ENCODE measurements around the gene PRRT4. TPM values are rescaled to one million over a fixed set of nuclear protein-coding genes. Genes with fewer than 3 reads are reported as not detected.

PRRT4 gene
- total and polyA plus RNA-seq, 4 donors: 0.13 to 0.14 TPM; not detected in 2

DNA sequence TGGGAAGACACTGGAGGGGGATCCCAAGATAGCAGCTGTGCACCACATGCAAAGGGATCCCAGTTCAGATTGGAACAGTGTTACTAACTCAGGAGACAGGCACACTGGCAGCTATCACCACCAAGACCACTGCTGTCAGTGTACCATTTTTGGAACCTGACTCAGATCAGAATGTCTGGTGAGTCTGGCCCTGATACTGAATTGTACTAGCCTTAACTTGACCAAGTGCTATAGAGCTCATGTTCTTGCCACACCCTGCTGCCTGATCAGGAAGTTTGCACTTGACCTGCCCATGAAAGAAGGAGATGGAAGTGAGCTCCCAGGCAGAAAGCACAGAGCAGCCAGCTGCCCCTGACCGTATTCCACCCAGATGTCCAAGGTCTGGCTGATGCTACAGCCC is 4.8 kb upstream of the PRRT4 start:
- H3K36me3 ChIP-seq (ENCODE audit: control insufficient read depth in 4 of 4, insufficient read depth in 3 of 4, low read depth in 1 of 4, low read length in 3 of 4): no peaks in the 10 kb centered on the region
- H3K4me1 ChIP-seq (ENCODE audit: control insufficient read depth in 4 of 4, insufficient read depth in 4 of 4, low read length in 3 of 4): peaks cover 2 to 8% (median 6%) of the 10 kb centered on the region in 4 donors
- no peak overlapping the region for H3K27ac ChIP-seq (ENCODE audit: low read depth in 1 of 2, low read length in 2 of 2)
- H3K9ac ChIP-seq (ENCODE audit: low read depth in 1 of 2, low read length in 2 of 2): no peak overlapping the region
- H3K9me3 ChIP-seq (ENCODE audit: control insufficient read depth in 4 of 4, low read length in 3 of 4): no peaks in the 10 kb centered on the region
- H3K27me3 ChIP-seq (ENCODE audit: control insufficient read depth in 4 of 4, insufficient read depth in 4 of 4, low read length in 3 of 4): no peaks in the 10 kb centered on the region
- 48% methylated on average over 1 of the region's 1 CpG for WGBS
- no peak for DNase-seq (ENCODE audit: low spot score)
- no peak overlapping the region for H3K4me3 ChIP-seq (ENCODE audit: low read depth in 1 of 3, low read length in 3 of 3)
- TF ChIP-seq REST (IDR thresholded peaks at IDR 0.05) (no peak), YY1 (IDR thresholded peaks at IDR 0.05) (no peak), SP1 (IDR thresholded peaks at IDR 0.05) (no peak), FOXA2 (IDR thresholded peaks at IDR 0.05) (no peak), MAX (IDR thresholded peaks at IDR 0.05) (no peak), EGR1 (IDR thresholded peaks at IDR 0.05; ENCODE audit: low read depth in 2 of 2) (no peak), JUND (IDR thresholded peaks at IDR 0.05) (no peak), ATF3 (IDR thresholded peaks at IDR 0.05) (no peak), GABPA (IDR thresholded peaks at IDR 0.05 in 1 of 2, conservative IDR thresholded peaks at IDR 0.05 in 1 of 2) (no peak), RAD21 (IDR thresholded peaks at IDR 0.05) (no peak), TAF1 (conservative IDR thresholded peaks at IDR 0.05) (no peak), RXRA (IDR thresholded peaks at IDR 0.05) (no peak), HNF4A (conservative IDR thresholded peaks at IDR 0.05) (no peak), NR2F2 (IDR thresholded peaks at IDR 0.05) (no peak), FOXA1 (IDR thresholded peaks at IDR 0.05) (no peak), HNF4G (IDR thresholded peaks at IDR 0.05) (no peak)
- TF ChIP-seq, protein P1, sequence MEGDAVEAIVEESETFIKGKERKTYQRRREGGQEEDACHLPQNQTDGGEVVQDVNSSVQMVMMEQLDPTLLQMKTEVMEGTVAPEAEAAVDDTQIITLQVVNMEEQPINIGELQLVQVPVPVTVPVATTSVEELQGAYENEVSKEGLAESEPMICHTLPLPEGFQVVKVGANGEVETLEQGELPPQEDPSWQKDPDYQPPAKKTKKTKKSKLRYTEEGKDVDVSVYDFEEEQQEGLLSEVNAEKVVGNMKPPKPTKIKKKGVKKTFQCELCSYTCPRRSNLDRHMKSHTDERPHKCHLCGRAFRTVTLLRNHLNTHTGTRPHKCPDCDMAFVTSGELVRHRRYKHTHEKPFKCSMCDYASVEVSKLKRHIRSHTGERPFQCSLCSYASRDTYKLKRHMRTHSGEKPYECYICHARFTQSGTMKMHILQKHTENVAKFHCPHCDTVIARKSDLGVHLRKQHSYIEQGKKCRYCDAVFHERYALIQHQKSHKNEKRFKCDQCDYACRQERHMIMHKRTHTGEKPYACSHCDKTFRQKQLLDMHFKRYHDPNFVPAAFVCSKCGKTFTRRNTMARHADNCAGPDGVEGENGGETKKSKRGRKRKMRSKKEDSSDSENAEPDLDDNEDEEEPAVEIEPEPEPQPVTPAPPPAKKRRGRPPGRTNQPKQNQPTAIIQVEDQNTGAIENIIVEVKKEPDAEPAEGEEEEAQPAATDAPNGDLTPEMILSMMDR (IDR thresholded peaks at IDR 0.05; ENCODE audit: low read depth, low read length, missing input control): no peak

DNA sequence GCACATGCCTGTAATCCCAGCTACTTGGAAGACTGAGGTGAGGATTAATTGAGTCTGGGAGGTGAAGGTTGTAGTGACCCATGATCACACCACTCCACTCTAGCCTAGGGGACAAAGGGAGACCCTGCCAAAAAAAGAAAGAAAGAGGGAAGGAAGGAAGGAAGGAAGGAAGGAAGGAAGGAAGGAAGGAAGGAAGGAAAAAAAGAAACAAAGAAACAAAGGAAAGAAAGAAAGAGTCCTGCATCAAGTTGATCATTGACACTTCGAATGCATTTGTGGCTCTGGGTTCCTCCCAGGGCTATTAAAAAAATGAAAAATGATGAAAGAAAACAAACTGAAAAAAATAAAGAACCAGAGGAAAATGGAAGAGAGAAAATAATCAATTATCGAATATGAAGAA is 3.9 kb upstream of the PRRT4 start:
- Histone ChIP-seq H3K4me1 (ENCODE audit: control insufficient read depth in 4 of 4, insufficient read depth in 4 of 4, low read length in 3 of 4) (peaks cover 7 to 15% (median 10%) of the 10 kb centered on the region in 4 donors), H3K9ac (ENCODE audit: low read depth in 1 of 2, low read length in 2 of 2) (no peak overlapping the region), H3K36me3 (ENCODE audit: control insufficient read depth in 4 of 4, insufficient read depth in 3 of 4, low read depth in 1 of 4, low read length in 3 of 4) (no peaks in the 10 kb centered on the region), H3K27ac (ENCODE audit: low read depth in 1 of 2, low read length in 2 of 2) (no peak overlapping the region), H3K27me3 (ENCODE audit: control insufficient read depth in 4 of 4, insufficient read depth in 4 of 4, low read length in 3 of 4) (no peaks in the 10 kb centered on the region), H3K4me3 (ENCODE audit: low read depth in 1 of 3, low read length in 3 of 3) (no peak overlapping the region), H3K9me3 (ENCODE audit: control insufficient read depth in 4 of 4, low read length in 3 of 4) (no peaks in the 10 kb centered on the region)
- 82% methylated on average over 2 of the region's 2 CpGs for WGBS
- no peak for DNase-seq (ENCODE audit: low spot score)
- TF ChIP-seq ATF3 (IDR thresholded peaks at IDR 0.05): no peak
- no peak for TF ChIP-seq HNF4A (conservative IDR thresholded peaks at IDR 0.05)
- TF ChIP-seq RXRA (IDR thresholded peaks at IDR 0.05): no peak
- no peak for TF ChIP-seq YY1 (IDR thresholded peaks at IDR 0.05)

Measured in liver (tissue), 9 donors.